GM21717 (cell line): ENCODE measurements around the gene PILRB.
"Not testable (repeated sequence)": the region's sequence is repeated elsewhere in the genome, so short reads cannot be mapped to it uniquely, and the experiment has no call there.

Experiments
- ATAC-seq: cut with Tn5 transposase; IDR thresholded peaks from one replicate; pipeline ENCODE4 v1.9.1; 2021; ENCODE audit warnings: mild to moderate bottlenecking, moderate library complexity; ENCODE audit not compliant: unreplicated experiment

Gene PILRB

GRCh38 chr7:100353685-100354330, 4.1 kb upstream of the PILRB start:
- ATAC-seq = no peak

- no peak for ATAC-seq
These were observed 1.4 kb upstream of the PILRB start for GRCh38 chr7:100356416-100357068.

DNA sequence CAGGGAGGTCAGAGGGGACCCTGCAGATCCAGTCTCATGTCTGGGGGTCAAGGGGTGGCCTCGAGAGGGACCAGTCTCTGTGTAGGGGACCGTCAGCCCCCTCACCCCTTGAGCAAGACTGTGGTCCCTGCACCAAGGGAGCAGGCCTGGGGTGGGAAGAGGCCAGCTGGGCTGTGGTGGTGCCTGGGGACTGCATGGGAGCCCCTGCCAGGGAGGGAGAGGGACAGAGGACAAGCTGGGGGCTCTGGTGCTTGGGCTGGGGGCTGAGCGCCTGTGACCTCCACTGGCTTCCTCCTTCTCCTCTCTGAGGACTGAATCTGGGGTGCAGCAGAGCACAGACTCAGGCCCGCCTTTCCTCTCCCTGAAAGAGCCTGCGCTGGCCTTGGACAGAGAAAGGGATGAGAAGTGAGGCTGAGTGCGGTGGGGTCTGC, 771 bp upstream of the PILRB start:
- ATAC-seq = no peak

- ATAC-seq = no peak
These were observed 918 bp downstream of the PILRB start for GRCh38 chr7:100358857-100359212.

DNA sequence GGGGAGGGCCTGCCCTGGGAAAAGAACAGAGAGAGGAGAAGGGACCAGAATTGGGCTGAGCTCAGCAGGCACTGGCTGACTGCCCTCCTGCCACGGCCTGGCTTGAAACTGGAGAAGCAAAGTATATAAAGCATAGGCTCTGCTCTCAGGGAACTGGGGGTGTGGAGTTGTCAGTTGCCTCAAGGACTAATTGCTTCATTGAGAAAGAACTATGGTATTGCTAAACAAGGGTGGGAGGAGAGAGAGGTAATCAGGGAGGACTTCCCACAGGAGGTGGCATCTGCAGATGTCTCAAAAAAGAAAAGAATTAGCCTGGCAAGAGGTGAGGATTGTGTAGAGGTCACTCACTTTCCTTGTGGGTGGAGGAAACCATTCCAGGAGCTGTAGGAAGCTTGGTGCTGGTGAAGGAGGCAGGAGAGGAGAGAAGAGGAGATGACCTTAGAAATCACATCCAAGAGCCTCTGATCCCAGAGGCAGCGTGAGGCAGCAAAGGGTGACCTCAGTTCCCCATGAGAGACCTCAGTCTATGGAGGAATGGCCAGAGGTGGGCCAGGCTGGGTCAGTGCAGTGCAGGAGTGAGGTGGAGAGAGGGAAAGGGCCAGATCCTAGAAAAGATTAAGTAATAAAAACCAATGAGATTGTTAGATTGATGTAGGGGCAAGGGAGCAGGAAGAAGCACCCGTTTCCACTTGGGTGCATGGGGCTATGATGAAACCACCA, 2.4 kb downstream of the PILRB start:
- ATAC-seq = no peak

DNA sequence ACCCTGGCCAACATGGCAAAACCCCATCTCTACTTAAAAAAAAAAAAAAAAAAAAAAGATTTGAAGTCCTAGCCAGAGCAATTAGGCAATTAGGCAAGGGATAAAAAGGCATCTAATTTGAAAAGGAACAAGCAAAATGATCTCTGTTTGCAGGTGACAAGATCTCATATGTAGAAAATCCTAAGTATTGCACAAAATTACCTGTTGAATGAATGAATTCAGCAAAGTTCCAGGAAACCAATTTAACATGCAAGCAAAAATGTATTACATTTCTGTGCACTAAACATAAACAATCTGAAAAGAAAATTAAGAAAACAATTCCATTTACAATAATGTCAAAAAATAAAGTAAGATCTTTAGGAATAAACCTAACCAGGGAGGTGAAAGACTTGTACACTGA, 5.2 kb downstream of the PILRB start:
- ATAC-seq = no peak

- ATAC-seq = not testable (repeated sequence)
These were observed 5.9 kb downstream of the PILRB start for GRCh38 chr7:100363797-100364196.

DNA sequence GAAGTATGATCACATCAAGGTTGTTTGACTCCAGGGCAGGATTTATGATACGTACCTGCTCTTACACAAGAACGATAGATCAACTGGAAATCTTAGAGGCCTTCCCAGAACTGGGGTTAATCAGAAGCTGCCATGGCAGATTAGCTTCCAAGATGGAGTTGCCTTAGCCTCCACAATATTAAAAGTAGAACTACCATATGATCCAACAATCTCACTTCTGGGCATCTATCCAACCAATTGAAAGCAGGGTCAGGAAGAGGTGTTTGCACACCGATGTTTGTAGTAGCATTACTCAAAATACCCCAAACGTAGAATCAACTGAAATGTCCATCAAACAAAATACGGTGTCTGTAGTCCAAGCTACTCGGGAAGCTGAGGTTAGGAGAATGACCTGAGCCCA, 6.6 kb downstream of the PILRB start:
- ATAC-seq = no peak

DNA sequence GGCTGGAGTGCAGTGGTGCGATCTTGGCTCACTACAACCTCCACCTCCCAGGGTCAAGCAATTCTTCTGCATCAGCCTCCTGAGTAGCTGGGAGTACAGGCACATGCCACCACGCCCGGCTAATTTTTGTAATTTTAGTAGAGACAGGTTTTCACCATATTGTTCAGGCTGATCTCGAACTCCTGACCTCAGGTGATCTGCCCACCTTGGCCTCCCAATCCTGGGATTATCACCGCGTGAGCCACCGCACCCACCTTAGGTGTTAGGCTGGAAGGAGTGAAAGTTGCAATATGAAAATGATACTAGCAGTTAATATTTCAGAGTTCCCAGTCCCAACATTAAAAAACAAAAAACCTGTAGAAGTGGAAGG, 8.1 kb downstream of the PILRB start:
- not testable (repeated sequence) for ATAC-seq

- ATAC-seq = no peak
These were observed 8.7 kb downstream of the PILRB start for GRCh38 chr7:100366411-100367250.

- ATAC-seq = no peak
These were observed 9.3 kb downstream of the PILRB start for GRCh38 chr7:100367251-100367620.

- ATAC-seq = no peak
These were observed 10.0 kb downstream of the PILRB start for GRCh38 chr7:100367676-100368613.

DNA sequence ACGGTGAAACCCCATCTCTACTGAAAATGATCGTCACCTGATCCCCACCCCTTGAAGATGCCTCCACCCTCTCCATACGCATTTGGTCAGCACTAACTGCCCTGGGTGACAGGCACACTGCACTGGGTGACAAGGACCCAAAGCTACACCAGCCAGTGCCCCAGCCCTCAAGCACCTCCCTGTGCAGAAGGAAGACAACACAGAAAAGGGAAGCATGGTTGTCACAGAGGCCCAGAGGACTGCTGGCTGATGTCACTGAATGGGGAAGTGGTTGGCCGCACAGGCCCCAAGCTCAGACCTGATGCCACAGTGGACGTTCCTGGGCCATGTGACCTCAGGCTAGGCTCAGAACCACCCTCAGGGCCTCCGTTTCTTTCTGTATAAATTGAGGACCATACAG, 11.2 kb downstream of the PILRB start:
- peak; percentile 41 for ATAC-seq

- no peak for ATAC-seq
These were observed 12.4 kb downstream of the PILRB start for GRCh38 chr7:100370303-100370702.

- no peak for ATAC-seq
These were observed 12.8 kb downstream of the PILRB start for GRCh38 chr7:100370746-100371145.

- no peak for ATAC-seq
These were observed 13.7 kb downstream of the PILRB start for GRCh38 chr7:100371561-100372171.

DNA sequence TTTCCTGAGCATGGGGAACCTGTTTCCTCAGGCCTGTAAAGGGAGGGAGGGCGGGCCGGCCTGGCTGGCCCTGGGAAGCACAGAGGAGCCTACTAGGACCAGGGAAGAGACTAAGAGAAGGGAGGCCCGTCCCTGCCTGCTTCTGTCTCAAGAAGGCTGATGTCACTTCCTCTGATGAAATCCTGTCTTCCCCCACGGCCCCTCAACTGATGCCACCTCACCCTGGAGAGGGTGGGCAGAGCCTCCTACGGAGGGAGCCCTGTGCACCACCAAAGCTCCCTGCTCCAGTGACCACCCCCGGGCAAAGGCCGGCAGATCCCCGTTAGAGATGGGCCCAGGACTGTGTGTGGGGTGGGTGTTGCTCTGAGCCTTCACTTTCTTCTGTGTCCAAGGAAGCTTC, 14.3 kb downstream of the PILRB start:
- ATAC-seq = no peak

DNA sequence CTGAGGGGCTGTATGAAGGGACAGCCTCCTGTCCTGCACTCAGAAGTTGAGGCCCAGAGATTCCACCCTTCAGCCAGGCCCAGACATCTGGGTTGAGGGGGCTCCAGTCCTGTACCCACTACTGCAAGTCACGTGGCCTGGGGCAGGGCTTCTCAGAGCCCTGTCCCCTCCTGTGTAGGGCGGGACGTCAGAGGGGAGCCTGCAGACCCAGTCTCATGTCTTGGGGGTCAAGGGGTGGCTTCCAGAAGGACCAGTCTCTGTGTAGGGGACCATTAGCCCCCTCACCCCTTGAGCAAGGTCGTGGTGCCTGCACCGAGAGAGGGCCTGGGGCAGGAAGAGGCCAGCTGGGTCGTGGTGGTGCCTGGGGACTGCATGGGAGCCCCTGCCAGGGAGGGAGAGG, 14.8 kb downstream of the PILRB start:
- no peak for ATAC-seq

DNA sequence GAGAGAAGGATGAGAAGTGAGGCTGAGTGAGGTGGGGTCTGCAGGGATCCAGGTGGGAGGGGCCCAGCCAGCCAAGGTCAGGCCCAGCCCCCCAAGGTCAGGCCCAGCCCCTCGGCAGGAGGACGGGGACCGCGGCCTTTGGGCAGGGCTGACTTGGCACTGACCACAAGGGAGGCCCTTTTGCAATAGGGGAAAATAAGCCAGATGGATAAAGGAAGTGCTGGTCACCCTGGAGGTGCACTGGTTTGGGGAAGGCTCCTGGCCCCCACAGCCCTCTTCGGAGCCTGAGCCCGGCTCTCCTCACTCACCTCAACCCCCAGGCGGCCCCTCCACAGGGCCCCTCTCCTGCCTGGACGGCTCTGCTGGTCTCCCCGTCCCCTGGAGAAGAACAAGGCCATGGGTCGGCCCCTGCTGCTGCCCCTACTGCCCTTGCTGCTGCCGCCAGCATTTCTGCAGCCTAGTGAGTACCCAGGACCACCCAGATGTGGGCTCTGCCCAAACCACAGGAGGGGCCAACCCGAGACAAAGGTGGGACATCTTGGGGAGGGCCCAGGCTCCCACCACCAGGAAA, 15.4 kb downstream of the PILRB start, which contains the start of gene PILRA:
PILRA (plus strand) TSS at position 227 of the 571 bp plus-strand sequence; CDS start at position 397, 170 bp downstream.
- ATAC-seq = no peak
